Measurements from ENCODE around the gene SRGAP3.

SRGAP3 gene

GRCh38 chr3:9201955-9202354, 47.5 kb downstream of the SRGAP3 start:
- no peak for FAIRE-seq

DNA sequence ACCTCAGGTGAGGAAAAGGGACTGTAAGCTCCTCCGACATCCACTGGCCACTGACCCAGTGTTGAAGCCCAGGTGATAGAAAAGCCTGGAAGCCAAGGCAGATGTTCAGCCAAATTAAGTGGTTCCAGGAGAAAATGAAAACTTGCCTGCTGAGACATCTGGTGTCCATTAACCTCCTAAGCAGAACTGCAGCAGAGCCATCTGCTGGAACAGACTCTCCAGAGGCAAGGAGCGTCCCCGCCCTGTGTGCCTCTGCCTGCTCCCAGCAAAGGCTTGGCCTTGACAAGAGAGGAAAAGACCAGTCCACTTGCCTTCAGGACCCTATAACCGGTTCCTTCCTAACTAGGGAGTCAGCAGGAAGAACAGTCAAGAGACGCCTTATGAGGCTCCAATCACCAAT, 48.2 kb downstream of the SRGAP3 start:
- no peak for FAIRE-seq
- DNase-seq (ENCODE audit: low spot score) = no peak

More at GRCh38 chr3:9201955-9202354, 47.5 kb downstream of the SRGAP3 start:
- DNase-seq (ENCODE audit: low spot score) = no peak

DNA sequence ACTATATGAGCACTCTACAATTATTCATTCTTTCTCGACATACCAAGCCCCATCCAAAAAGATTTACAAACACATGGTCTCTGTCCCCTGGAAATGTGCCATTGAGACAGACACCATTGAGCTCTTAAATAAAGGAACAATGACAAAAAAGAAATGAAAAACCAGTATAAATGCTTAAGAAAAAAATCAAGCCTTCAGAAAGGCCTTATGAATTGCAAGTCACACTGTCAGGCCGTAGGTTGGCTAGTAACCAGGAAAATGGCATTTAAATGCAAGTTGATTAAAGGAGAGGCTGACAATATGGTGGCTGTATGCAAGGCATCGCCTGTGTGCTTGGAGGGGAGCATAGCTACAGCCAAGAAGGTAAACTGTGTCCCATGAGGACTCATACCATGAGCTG, 49.7 kb downstream of the SRGAP3 start:
- FAIRE-seq (no peak), DNase-seq (ENCODE audit: low spot score) (no peak)

- FAIRE-seq = no peak
- DNase-seq (ENCODE audit: low spot score) = no peak
Observed at GRCh38 chr3:9198899-9199335, 50.5 kb downstream of the SRGAP3 start.

DNA sequence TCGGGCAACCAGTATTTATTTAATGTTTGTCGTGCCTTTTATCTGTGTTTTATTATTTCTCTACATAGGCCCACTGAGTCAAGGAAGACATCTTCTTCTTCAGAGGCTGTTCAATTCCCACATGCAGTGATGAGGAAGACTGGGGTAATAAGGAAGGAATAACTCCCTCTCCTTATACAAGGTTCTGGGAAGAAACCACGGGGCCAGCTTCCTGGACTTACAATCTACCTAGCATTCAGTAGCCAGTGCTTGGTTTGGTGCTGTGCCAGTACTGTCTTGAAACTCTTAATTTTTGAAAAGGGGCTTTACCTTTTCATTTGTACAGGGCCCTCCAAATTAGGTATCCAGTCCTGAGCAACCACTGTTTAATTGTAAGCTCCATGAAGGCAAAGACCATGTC, 51.2 kb downstream of the SRGAP3 start:
- DNase-seq (ENCODE audit: low spot score) = no peak
- no peak for FAIRE-seq

DNA sequence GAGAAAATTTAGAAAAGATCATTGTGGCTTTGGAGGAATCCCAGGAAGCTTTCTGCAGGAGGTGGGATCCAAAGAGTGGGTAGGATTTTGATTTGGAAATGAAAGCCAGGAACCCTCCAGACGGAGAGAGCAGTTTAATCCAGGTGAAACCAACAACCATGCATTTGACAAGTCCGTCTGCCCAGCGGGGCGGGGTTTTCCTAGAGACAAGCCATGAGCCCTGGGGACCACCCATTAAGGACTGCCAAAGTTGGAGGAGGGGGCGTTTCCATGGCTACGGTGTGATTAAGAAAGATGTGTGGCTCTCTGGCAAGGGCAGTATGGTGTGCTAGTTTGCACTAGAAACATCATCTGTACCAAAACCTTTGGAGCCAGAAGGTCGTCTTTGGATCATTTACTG, 53.4 kb downstream of the SRGAP3 start:
- no peak for FAIRE-seq
- no peak for DNase-seq (ENCODE audit: low spot score)

GRCh38 chr3:9195390-9195789, 54.1 kb downstream of the SRGAP3 start:
- DNase-seq (ENCODE audit: low spot score) = no peak
- no peak for FAIRE-seq

DNA sequence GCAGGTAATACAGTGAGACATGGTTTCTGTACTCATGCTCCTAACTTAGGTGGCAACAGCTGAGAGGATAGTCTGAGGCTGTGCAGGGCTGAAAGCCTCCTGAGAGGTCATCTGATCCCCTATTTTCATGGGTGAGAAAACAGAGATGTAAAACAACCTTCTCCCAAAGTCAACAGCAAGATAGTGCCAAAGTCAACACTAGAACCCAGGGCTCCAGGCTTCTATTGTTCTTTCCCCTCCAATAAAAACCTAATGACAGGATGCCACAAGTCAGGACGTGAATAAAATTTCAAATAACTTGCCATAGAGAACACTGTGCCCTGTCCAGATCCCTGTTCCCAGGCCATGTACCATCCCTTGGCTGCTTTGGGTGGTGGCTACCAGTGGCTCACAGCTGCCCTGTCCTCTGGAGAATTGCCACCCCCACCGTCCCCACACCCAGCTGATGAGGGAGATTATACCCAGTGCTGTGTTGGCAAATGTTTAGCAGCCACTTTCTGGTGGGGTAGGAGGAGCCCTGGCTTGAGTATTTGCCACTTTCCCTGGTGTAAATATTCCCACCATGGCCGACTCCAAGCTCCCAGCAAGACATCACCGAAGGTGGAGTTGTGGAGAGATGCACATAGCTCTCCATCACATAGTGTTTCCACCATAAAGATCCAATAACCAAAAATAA, 54.8 kb downstream of the SRGAP3 start:
- FAIRE-seq = no peak
- DNase-seq (ENCODE audit: low spot score) = no peak

DNA sequence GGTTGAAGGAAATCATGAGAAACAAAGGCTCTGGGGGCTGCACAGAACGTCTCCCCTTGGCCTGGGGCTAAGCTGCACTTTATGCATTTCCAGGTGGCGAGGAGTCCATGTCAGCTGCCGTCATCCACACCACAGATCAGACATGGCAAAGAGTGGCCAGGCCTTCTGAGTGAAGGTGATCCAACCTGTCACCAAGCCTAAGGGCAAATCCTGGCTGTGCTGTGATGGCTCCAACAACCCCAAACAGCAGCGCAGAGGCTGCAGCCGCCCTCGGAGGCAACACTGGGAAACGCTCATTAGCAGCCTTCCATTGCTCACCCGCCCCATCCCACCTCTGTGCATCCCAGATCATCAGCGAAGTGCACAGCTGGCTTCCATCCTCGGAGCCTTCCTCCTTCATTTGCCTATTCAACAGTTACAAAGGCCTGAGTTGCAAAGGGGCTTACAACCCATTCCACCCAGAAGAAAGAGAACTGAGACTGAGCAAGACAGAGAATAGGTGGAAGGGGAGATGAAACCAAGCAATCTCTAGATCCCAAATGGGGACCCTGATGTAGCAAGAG, 55.7 kb downstream of the SRGAP3 start:
- DNase-seq (ENCODE audit: low spot score) (no peak), FAIRE-seq (no peak)

DNA sequence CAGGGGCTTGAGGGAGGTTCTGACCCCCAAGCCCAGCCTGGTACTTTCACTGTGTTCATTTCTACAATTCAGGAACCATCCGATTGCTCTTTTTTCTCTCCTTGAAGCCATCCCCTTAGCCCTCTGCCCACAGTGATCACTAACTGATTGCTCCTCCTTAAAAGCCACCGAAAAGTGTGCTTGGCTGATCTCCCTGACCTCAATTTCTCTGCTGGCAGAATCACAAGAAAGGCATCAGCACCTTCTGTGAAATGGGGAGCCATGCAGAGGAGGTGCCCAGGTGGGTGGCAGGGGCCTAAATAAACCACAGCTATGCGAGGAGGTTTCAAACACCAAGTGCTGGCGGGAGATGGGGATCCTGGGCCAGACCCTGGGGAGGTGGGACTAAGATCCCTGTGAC, 56.2 kb downstream of the SRGAP3 start:
- no peak for DNase-seq (ENCODE audit: low spot score)
- no peak for FAIRE-seq

DNA sequence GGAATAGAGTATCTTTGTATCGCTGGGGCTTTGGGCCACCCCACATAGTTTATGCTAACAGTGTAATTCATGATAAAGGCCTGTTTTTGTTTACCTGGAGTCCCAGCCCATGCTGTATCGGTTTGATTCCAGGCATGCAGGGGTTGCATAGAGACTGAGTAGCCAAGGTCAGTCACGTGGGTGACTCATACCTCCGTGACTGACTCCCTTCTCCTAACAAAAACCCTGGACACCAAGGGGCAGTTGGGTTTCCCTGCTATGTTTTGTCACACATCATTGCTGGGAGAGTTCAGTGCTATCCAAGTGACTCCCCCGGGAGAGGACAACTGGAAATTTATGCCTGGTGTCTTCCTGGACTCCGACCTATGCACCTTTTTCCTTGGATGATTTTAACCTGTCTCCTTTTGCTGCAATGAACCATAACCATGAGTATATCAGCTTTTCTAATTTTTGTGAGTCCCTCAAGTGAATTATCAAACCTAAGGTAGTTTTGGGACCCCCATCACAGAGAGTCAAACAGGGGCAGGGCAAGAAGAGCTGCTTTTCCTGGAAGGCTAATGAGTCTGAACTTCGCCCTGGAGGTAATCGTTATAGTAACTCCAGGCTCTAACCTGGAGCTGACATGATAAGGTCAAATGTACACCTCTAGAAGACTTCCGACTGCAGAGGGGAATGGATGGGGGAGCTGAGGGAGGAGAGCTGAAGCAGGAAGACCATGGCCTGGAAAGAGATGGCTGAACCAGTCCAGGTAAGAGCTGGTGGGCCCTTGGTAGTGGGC, 57.0 kb downstream of the SRGAP3 start:
- no peak for FAIRE-seq
- DNase-seq (ENCODE audit: low spot score) = no peak

DNA sequence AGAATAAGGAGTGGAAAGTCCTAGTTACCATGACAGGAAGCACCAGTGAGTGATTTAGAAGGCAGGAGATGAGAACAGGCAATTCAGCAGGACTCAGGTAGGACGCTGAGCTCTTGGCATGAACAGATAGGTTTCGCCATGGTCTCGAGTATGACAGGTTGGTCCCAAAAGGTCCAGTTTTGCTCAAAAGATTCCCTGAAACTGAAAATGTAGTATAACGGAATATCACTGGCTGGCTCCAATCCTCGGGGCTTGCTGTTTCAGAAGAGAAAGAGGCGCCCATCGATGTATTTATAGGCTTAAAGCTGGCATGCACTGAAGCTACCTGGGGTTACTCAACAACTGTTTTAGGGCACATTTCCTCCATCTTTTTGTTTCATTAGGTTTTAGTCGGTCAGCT, 59.2 kb downstream of the SRGAP3 start:
- DNase-seq (ENCODE audit: low spot score) (no peak), FAIRE-seq (no peak)

DNA sequence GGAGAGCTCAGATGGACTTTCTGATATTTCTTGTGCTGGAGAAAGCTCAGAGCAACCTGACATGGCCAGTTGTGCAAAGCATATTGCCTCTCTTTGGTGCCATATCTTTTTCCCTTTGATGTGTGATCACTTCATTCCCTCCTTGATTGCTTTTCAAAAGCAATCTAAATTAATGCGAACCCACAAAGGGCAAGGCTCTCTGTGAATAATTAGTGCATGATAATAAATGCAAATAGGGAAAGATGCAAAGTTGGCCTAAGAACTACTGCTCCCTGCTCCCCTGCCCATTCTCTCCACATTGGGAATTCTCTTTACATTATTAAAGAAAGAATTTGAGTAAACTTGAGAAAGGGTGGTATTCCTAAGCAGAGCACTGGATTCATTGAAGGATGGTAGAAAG, 60.9 kb downstream of the SRGAP3 start:
- DNase-seq (ENCODE audit: low spot score) = no peak
- FAIRE-seq = no peak

GRCh38 chr3:9185701-9186100, 63.7 kb downstream of the SRGAP3 start:
- DNase-seq (ENCODE audit: low spot score) = no peak
- no peak for FAIRE-seq

- FAIRE-seq = no peak
Observed at GRCh38 chr3:9185046-9185445, 64.4 kb downstream of the SRGAP3 start.

DNA sequence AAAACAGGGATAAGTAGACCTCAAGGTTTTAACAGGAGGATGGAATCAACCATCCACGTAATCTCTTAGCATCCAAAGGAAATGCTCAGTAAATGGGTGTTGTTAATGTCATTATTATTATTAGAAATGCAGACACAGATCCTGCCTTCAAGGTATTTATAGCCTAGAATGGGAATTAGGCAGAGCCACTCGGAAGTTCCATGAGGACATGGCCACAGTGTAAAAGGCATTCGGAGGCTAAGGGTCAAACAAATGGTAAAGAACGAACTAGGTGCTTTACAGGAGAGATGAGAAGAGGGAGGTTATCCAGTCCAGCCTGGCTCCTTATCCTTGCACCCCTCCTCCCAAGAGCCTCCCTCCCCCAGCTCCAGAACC, 65.0 kb downstream of the SRGAP3 start:
- no peak for FAIRE-seq
- DNase-seq (ENCODE audit: low spot score) = no peak

More at GRCh38 chr3:9185046-9185445, 64.4 kb downstream of the SRGAP3 start:
- DNase-seq (ENCODE audit: low spot score) = no peak

DNA sequence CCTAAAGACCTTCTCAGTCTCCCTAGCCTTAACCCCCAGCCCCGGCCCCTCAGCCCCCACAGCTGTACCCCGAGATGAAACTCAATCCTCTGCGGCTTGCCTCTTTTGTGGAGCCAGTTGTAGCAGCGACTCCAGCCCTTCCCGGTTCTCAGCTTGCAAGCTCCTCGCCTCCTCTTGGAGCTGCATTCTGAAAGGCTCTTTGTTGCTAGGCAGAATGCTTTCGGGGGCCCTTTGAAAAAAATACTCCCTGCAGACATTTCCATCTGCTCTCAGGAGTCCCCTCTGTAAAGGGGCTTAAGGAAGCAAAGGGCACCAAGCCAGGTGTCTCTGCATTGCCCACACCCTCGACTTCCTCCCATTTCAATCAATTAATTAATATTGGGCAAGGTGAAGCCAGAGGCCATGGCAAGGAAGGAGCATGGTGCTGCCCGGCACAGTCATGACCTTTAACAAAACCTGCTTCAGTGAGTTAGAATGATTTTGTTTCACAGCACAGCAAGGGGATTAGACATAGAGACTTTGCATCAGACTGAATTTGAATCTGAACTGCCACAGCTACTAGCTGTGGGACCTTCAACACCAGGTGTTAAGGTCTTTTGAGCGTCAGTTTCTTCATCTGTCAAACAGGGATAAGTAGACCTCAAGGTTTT, 65.5 kb downstream of the SRGAP3 start:
- no peak for FAIRE-seq
- DNase-seq (ENCODE audit: low spot score) = no peak

GRCh38 chr3:9183011-9183410, 66.4 kb downstream of the SRGAP3 start:
- DNase-seq (ENCODE audit: low spot score) = no peak
- no peak for FAIRE-seq

GRCh38 chr3:9180764-9181117, 68.7 kb downstream of the SRGAP3 start:
- DNase-seq (ENCODE audit: low spot score) (no peak), FAIRE-seq (no peak)

GRCh38 chr3:9179826-9180763, 69.4 kb downstream of the SRGAP3 start:
- FAIRE-seq (no peak), DNase-seq (ENCODE audit: low spot score) (no peak)

GRCh38 chr3:9178697-9179096, 70.7 kb downstream of the SRGAP3 start:
- FAIRE-seq (no peak), DNase-seq (ENCODE audit: low spot score) (no peak)
